Measurements from ENCODE around the gene CNNM2.

Gene CNNM2

GRCh38 chr10:103139803-103140202 lies 221.7 kb downstream of the CNNM2 start:
- FAIRE-seq = no peak

More at GRCh38 chr10:103139803-103140202, 221.7 kb downstream of the CNNM2 start:
- TF ChIP-seq, protein P1, sequence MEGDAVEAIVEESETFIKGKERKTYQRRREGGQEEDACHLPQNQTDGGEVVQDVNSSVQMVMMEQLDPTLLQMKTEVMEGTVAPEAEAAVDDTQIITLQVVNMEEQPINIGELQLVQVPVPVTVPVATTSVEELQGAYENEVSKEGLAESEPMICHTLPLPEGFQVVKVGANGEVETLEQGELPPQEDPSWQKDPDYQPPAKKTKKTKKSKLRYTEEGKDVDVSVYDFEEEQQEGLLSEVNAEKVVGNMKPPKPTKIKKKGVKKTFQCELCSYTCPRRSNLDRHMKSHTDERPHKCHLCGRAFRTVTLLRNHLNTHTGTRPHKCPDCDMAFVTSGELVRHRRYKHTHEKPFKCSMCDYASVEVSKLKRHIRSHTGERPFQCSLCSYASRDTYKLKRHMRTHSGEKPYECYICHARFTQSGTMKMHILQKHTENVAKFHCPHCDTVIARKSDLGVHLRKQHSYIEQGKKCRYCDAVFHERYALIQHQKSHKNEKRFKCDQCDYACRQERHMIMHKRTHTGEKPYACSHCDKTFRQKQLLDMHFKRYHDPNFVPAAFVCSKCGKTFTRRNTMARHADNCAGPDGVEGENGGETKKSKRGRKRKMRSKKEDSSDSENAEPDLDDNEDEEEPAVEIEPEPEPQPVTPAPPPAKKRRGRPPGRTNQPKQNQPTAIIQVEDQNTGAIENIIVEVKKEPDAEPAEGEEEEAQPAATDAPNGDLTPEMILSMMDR (IDR thresholded peaks at IDR 0.05; ENCODE audit: insufficient read depth, missing control alignments) = no peak
- no peak for DNase-seq (ENCODE audit: insufficient read length, low spot score)
